ENCODE results near the gene PIKFYVE.

The PIKFYVE gene

GRCh38 chr2:208358758-208359631 lies 92.9 kb downstream of the PIKFYVE start:
- in situ Hi-C loops (cut with HindIII; ENCODE audit: low pct_ligation_motif_present, low sequenced_read_pairs): no loop called here
- DNase-seq: no peak
- Histone ChIP-seq H3K27me3 (replicated peaks) (no peaks in the 10 kb centered on the region), H3K4me3 (ENCODE audit: low read depth, low read length) (no peak overlapping the region), H3K27ac (no peak overlapping the region), H3K36me3 (replicated peaks) (peaks cover 7% of the 10 kb centered on the region)
- TF ChIP-seq CTCF (IDR thresholded peaks at IDR 0.05; ENCODE audit: low read depth, low read length, missing control alignments): no peak

- Histone ChIP-seq H3K27me3 (replicated peaks) (no peaks in the 10 kb centered on the region), H3K4me3 (ENCODE audit: low read depth, low read length) (no peak overlapping the region), H3K27ac (no peak overlapping the region), H3K36me3 (replicated peaks) (peaks cover 7% of the 10 kb centered on the region)
- DNase-seq: no peak
- TF ChIP-seq CTCF (IDR thresholded peaks at IDR 0.05; ENCODE audit: low read depth, low read length, missing control alignments): no peak
- in situ Hi-C loops (cut with HindIII; ENCODE audit: low pct_ligation_motif_present, low sequenced_read_pairs): no loop called here
Measured at GRCh38 chr2:208359632-208359986, 93.6 kb downstream of the PIKFYVE start.

- no peaks in the 10 kb centered on the region for H3K36me3 ChIP-seq (replicated peaks)
- no peak overlapping the region for H3K4me3 ChIP-seq (ENCODE audit: low read depth, low read length)
- H3K27me3 ChIP-seq (replicated peaks): no peaks in the 10 kb centered on the region
- no peak overlapping the region for H3K27ac ChIP-seq
- TF ChIP-seq CTCF (IDR thresholded peaks at IDR 0.05; ENCODE audit: low read depth, low read length, missing control alignments): no peak
- no peak for DNase-seq
- in situ Hi-C loops (cut with HindIII; ENCODE audit: low pct_ligation_motif_present, low sequenced_read_pairs): no loop called here
Measured at GRCh38 chr2:208360259-208361076, 94.4 kb downstream of the PIKFYVE start.

GRCh38 chr2:208361077-208361441 lies 95.0 kb downstream of the PIKFYVE start:
- DNase-seq: no peak
- Histone ChIP-seq H3K27ac (no peak overlapping the region), H3K36me3 (replicated peaks) (no peaks in the 10 kb centered on the region), H3K27me3 (replicated peaks) (no peaks in the 10 kb centered on the region), H3K4me3 (ENCODE audit: low read depth, low read length) (no peak overlapping the region)
- no peak for TF ChIP-seq CTCF (IDR thresholded peaks at IDR 0.05; ENCODE audit: low read depth, low read length, missing control alignments)
- in situ Hi-C loops (cut with HindIII; ENCODE audit: low pct_ligation_motif_present, low sequenced_read_pairs): no loop called here

GRCh38 chr2:208363485-208363884 lies 97.4 kb downstream of the PIKFYVE start:
- in situ Hi-C loops (cut with HindIII; ENCODE audit: low pct_ligation_motif_present, low sequenced_read_pairs): no loop called here
- H3K36me3 ChIP-seq (replicated peaks): no peaks in the 10 kb centered on the region
- H3K27me3 ChIP-seq (replicated peaks): no peaks in the 10 kb centered on the region
- no peak overlapping the region for H3K4me3 ChIP-seq (ENCODE audit: low read depth, low read length)
- H3K27ac ChIP-seq: no peak overlapping the region
- DNase-seq: peak; percentile 63
- no peak for TF ChIP-seq CTCF (IDR thresholded peaks at IDR 0.05; ENCODE audit: low read depth, low read length, missing control alignments)

Data from brain microvascular endothelial cell (primary cell).